Activated CD4-positive, alpha-beta T cell treated with anti-CD3 and anti-CD28 coated beads, Interleukin-2, amount 50 U/mL, for 24 hours (primary cell): Measurements from ENCODE around the gene FAS.

Source experiments
- DNase-seq, 2 donors: peaks; one replicate each; pipeline ENCODE4 v3.0.0-alpha.2; 2020; ENCODE audit warnings: low read depth in 1 of 2, low spot score in 1 of 2

FAS gene

GRCh38 chr10:89035461-89035860 lies 44.9 kb downstream of the FAS start:
- DNase-seq = no peak

- DNase-seq = no peak
Observed at GRCh38 chr10:89037096-89037495, 46.5 kb downstream of the FAS start.

GRCh38 chr10:89042562-89042961 lies 52.0 kb downstream of the FAS start:
- no peak for DNase-seq

- no peak for DNase-seq
Observed at GRCh38 chr10:89043052-89043451, 52.5 kb downstream of the FAS start.

- DNase-seq = no peak
Observed at GRCh38 chr10:89047397-89047796, 56.8 kb downstream of the FAS start.

- no peak for DNase-seq
Observed at GRCh38 chr10:89051593-89051992, 61.0 kb downstream of the FAS start.

GRCh38 chr10:89053555-89053954 lies 63.0 kb downstream of the FAS start:
- DNase-seq = no peak

GRCh38 chr10:89055159-89055558 lies 64.6 kb downstream of the FAS start:
- no peak for DNase-seq

- DNase-seq = no peak
Observed at GRCh38 chr10:89062861-89063260, 72.3 kb downstream of the FAS start.

- no peak for DNase-seq
Observed at GRCh38 chr10:89063465-89063864, 72.9 kb downstream of the FAS start.

GRCh38 chr10:89064748-89065147 lies 74.2 kb downstream of the FAS start:
- no peak for DNase-seq
